Neural cell (in vitro differentiated cells): ENCODE data around the gene REC114.

Source experiments
- CTCF ChIP-seq: fragments of 450-650 bp; IDR thresholded peaks from 2 replicates; pipeline ENCODE4 v1.5.1; 2014; ENCODE audit warnings: antibody characterized with exemption, mild to moderate bottlenecking, moderate library complexity; ENCODE audit not compliant: poor library complexity, severe bottlenecking
- EP300 ChIP-seq: fragments of 450-650 bp; conservative IDR thresholded peaks from 2 replicates; pipeline ENCODE4 v1.6.1; 2014; ENCODE audit warnings: antibody characterized with exemption, mild to moderate bottlenecking, moderate library complexity; ENCODE audit not compliant: poor library complexity, severe bottlenecking
- EZH2 ChIP-seq: fragments of 200-600, 300-800 bp; shearing (Covaris generic), sonication (generic); IDR thresholded peaks from 2 replicates; pipeline ENCODE4 v1.6.1; 2014; ENCODE audit warnings: antibody characterized with exemption, low read length, borderline replicate concordance, mild to moderate bottlenecking; ENCODE audit not compliant: insufficient read depth, poor library complexity, severe bottlenecking
- MXI1 ChIP-seq: fragments of 450-650 bp; conservative IDR thresholded peaks from 2 replicates; pipeline ENCODE4 v1.6.1; 2014; ENCODE audit warnings: antibody characterized with exemption, mild to moderate bottlenecking; ENCODE audit not compliant: poor library complexity, severe bottlenecking
- POLR2AphosphoS5 ChIP-seq: IDR thresholded peaks from 2 replicates; pipeline ENCODE4 v1.6.1; 2012
- RAD21 ChIP-seq: fragments of 450-650 bp; conservative IDR thresholded peaks from 2 replicates; pipeline ENCODE4 v1.6.1; 2014; ENCODE audit warnings: antibody characterized with exemption, mild to moderate bottlenecking, moderate library complexity
- REST ChIP-seq: IDR thresholded peaks from 2 replicates; pipeline ENCODE4 v1.6.1; 2012; ENCODE audit warnings: borderline replicate concordance
- SMC3 ChIP-seq: fragments of 450-650 bp; conservative IDR thresholded peaks from 2 replicates; pipeline ENCODE4 v1.6.1; 2014; ENCODE audit warnings: antibody characterized with exemption, mild to moderate bottlenecking, moderate library complexity; ENCODE audit not compliant: poor library complexity
- TAF1 ChIP-seq: IDR thresholded peaks from 2 replicates; pipeline ENCODE4 v1.6.1; 2012; ENCODE audit warnings: low read depth

GRCh38 chr15:73476704-73477216 lies 33.8 kb downstream of the REC114 start:
- TF ChIP-seq EP300 = no peak
- TF ChIP-seq CTCF = no peak
- no peak for TF ChIP-seq REST
- no peak for TF ChIP-seq MXI1
- no peak for TF ChIP-seq POLR2AphosphoS5
- no peak for TF ChIP-seq EZH2
- no peak for TF ChIP-seq TAF1
- TF ChIP-seq SMC3 = no peak
- TF ChIP-seq RAD21 = no peak
